T-helper 1 cell treated with Interleukin-12 subunit alpha and Interleukin-12 subunit beta and Interleukin-4 antibody, amounts not matched to agents 30 μg/mL and 1 μg/mL, for 36 hours (primary cell): ENCODE results near the gene C16orf89.

ENCODE experiments used
- H3K27ac Mint-ChIP-seq: one replicate; pipeline ENCODE4 v1.8.0; 2021; ENCODE audit warnings: mild to moderate bottlenecking, mixed read lengths
- H3K27me3 Mint-ChIP-seq: one replicate; pipeline ENCODE4 v1.8.0; 2021; ENCODE audit warnings: low read depth, mixed read lengths
- H3K36me3 Mint-ChIP-seq: one replicate; pipeline ENCODE4 v1.8.0; 2021; ENCODE audit warnings: low read depth, mixed read lengths
- H3K4me1 Mint-ChIP-seq: one replicate; pipeline ENCODE4 v1.8.0; 2021; ENCODE audit warnings: low read depth, mixed read lengths
- H3K4me3 Mint-ChIP-seq: one replicate; pipeline ENCODE4 v1.8.0; 2021; ENCODE audit warnings: mild to moderate bottlenecking, moderate library complexity, mixed read lengths
- H3K9me3 Mint-ChIP-seq: one replicate; pipeline ENCODE4 v1.8.0; 2021; ENCODE audit warnings: mixed read lengths

Gene C16orf89

DNA sequence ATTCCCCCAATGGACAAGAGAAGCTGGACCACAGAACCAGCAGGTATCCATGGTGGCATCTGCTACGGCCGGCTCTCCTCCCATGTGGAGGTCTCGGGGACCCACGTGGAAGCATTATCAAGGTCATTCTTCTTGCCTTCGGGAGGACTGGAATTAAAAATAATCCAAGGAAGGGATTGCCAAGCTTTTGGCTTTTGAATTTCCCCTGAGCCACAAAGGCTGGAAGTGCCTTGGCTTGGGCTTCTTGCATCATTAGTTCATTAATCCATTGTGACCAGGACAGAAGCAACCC is 48.1 kb downstream of the C16orf89 start:
- no peaks in the 10 kb centered on the region for H3K9me3 Mint-ChIP-seq
- H3K36me3 Mint-ChIP-seq: no peaks in the 10 kb centered on the region
- no peaks in the 10 kb centered on the region for H3K27me3 Mint-ChIP-seq
- no peaks in the 10 kb centered on the region for H3K4me1 Mint-ChIP-seq
- H3K4me3 Mint-ChIP-seq: no peak overlapping the region
- no peak overlapping the region for H3K27ac Mint-ChIP-seq

DNA sequence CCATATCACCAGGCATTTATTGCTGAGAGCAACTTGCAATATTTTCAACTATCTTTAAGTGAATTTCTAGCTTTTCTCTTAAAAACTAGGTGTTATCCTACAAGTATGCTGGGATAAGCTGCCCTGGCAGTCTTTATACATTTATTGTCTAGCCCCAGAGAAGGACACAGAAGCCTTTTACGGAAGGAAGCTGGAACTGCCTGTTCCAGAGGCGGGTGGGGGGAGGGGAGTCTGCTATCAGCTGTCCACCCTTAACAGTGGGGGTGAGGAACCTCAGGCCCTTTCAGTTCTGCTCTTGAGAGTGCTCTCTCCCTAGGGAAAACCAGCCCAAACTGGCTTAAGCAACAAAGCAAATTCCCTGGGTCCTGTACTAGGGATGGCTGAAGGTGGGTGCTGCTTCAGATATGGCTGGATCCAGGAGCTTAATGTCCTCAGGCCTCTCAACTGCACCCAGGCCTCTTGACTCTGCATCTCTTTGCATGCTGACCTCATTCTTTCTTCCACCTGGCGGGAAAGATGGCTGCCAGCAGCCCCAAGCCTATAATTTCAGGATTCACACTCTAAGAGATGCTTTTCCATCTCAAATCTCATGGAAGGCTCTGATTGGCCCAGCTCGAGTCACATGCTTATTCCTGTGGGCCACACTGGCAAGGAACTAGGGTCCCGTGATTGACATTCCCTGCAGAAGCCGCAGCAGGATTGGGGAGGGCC is 48.6 kb downstream of the C16orf89 start:
- no peak overlapping the region for H3K27ac Mint-ChIP-seq
- H3K4me3 Mint-ChIP-seq: no peak overlapping the region
- no peaks in the 10 kb centered on the region for H3K36me3 Mint-ChIP-seq
- H3K9me3 Mint-ChIP-seq: no peaks in the 10 kb centered on the region
- no peaks in the 10 kb centered on the region for H3K27me3 Mint-ChIP-seq
- H3K4me1 Mint-ChIP-seq: no peaks in the 10 kb centered on the region

DNA sequence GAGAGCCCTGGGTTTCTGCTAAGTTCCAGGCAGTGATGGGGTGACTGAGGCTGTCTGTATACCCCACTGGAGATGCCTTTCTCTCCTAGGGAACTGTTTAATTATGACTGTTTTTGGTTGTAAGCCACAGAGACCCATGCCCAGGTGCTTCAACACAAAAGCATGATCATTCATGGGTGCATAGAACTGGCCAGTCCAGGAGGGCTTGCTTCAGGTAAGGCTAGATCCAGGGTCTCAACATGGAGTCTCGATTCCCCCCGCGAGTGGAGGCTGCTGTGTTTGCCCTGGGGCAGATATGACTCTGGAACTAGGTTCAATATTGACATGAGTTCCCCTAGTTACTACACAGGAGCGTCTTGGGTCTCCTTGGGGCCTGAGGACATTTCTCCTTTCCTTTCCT is 49.9 kb downstream of the C16orf89 start:
- H3K4me1 Mint-ChIP-seq: no peaks in the 10 kb centered on the region
- no peaks in the 10 kb centered on the region for H3K27me3 Mint-ChIP-seq
- H3K36me3 Mint-ChIP-seq: no peaks in the 10 kb centered on the region
- no peak overlapping the region for H3K4me3 Mint-ChIP-seq
- H3K27ac Mint-ChIP-seq: no peak overlapping the region
- no peaks in the 10 kb centered on the region for H3K9me3 Mint-ChIP-seq

DNA sequence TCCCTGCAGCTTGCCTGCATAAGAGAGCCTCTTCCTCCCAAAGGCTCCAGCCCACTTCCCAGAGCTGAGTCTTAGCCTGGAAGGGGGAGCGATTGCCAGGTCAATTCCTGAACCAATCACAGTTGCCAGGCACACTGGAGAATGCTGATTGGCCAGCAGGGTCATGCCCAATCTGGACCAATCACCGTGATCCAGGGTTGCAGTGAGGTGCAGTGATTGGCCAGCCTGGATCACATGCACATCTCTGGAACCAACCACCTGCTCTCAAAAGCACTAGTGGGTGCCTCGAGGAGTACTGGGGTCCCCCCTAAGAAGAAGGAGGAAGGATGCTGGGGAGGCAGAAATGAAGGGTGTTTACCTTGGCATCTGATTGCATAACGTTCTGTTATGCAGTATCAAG is 50.4 kb downstream of the C16orf89 start:
- Mint-ChIP-seq H3K27me3 (no peaks in the 10 kb centered on the region), H3K36me3 (no peaks in the 10 kb centered on the region)

DNA sequence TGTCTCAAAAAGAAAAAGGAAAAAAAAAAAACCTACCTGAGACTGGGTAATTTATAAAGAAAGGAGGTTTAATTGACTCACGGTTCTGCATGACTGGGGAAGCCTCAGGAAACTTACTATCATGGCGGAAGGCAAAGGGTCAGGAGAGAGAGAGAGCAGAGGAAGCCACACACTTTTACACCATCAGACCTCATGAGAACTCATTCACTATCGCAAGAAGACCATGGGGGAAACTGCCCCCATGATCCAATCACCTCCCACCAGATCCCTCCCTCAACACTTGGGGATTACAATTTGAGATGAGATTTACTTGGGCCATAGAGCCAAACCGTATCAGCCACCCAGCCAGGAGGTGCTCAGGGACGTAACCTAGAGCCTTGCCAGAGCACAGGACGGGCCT is 52.9 kb downstream of the C16orf89 start:
- no peaks in the 10 kb centered on the region for H3K4me1 Mint-ChIP-seq
- no peaks in the 10 kb centered on the region for H3K9me3 Mint-ChIP-seq
- no peaks in the 10 kb centered on the region for H3K27me3 Mint-ChIP-seq
- no peak overlapping the region for H3K4me3 Mint-ChIP-seq
- H3K36me3 Mint-ChIP-seq: no peaks in the 10 kb centered on the region
- H3K27ac Mint-ChIP-seq: no peak overlapping the region

More for the DNA sequence above, 50.4 kb downstream of the C16orf89 start:
- Mint-ChIP-seq H3K4me1 (no peaks in the 10 kb centered on the region), H3K4me3 (no peak overlapping the region), H3K27ac (no peak overlapping the region), H3K9me3 (no peaks in the 10 kb centered on the region)

DNA sequence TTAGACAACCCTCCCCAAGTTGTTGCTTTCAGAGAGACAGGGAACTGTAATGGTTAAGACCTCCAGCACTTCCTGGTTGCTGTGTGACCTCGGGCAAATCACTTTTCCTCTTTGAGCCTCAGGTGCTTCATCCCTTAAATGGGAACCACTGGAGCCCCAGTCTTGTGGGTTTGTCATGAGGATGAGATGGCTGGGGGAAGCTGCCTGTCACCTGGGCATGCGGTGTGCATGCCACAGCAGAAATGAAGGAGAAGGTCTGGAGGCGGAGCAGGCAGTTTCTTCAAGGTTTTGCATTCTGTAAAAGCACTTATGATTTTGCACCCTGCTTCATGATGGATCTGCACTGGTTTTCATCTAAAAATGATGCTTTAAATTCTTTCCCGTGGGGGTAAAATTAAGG is 54.1 kb downstream of the C16orf89 start:
- Mint-ChIP-seq H3K27me3 (no peaks in the 10 kb centered on the region), H3K9me3 (no peaks in the 10 kb centered on the region), H3K4me3 (no peak overlapping the region), H3K27ac (no peak overlapping the region), H3K36me3 (no peaks in the 10 kb centered on the region), H3K4me1 (no peaks in the 10 kb centered on the region)

DNA sequence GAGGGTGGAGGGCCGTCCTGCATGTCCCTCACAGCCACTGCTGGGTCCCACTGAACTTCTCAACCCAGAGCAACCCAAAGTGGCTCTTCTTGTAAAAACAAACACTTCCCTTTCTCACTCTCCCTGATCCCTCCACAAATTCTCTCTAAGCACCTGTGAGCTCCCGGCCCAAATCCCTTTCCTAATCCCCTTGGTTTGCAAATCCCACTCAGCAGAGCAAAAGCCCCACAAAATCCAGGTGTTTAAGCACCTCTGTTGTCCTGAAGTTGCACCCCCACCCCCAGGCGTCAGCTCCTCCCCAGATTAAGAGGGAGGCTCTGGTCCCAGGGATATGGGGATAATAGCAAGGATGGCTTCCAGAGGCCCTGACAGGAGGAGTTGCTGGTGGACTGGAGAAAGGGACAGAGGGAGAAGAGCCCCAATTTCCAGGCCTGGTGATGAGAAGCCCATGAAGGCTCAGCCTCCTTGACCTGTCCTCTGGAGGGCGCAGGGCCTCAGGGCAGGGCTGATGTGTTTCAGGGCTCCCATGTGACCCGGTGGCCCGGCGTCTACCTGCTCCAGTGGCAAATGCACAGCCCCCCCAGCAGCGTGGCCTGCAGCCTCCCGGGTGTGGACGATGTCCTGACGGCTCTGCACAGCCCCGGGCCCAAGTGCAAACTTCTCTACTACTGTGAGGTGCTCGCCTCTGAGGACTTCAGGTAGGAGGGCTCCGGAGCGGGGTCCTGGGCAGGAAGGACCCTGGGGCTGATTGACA is 55.0 kb downstream of the C16orf89 start:
- H3K4me3 Mint-ChIP-seq: no peak overlapping the region
- H3K4me1 Mint-ChIP-seq: no peaks in the 10 kb centered on the region

DNA sequence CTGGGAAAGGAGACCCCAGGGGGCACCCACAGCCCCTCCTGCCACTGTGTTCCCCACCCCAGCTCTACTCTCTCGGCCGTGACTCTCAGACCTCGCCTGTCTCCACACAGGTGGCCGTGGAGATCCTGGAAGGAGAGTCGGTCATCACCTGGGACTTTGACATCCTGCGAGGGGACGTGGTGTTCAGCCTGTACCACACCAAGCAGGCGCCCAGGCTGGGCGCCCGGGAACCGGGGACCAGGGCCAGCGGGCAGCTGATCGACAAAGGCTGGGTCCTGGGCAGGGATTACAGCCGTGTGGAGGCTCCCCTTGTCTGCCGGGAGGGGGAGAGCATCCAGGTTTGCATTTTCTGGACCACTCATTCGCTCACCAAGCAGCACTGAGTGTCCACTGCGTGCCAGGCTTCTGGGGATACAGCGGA is 57.4 kb downstream of the C16orf89 start:
- Mint-ChIP-seq H3K9me3 (no peaks in the 10 kb centered on the region), H3K27ac (no peak overlapping the region), H3K4me3 (no peak overlapping the region), H3K27me3 (no peaks in the 10 kb centered on the region), H3K36me3 (no peaks in the 10 kb centered on the region), H3K4me1 (no peaks in the 10 kb centered on the region)

More for the DNA sequence above, 55.0 kb downstream of the C16orf89 start:
- no peaks in the 10 kb centered on the region for H3K9me3 Mint-ChIP-seq
- no peaks in the 10 kb centered on the region for H3K27me3 Mint-ChIP-seq
- no peaks in the 10 kb centered on the region for H3K36me3 Mint-ChIP-seq
- no peak overlapping the region for H3K27ac Mint-ChIP-seq

DNA sequence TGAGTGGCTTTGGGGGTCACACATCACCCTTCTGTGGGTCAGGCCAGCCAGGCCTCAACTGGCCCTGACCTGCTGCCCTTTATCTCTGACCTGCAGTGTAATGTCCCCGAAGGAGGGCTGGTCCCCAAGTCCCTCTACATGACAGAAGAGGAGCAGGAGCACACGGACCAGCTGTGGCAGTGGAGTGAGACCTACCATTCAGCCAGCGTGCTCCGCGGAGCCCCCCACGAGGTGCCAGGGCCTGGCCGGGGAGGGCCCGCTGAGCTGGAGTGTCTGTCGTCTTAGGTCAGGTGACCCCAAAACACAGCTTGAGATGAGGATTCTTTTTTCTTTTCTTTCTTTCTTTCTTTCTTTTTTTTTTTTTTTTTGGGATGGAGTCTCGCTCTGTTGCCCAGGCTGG is 58.5 kb downstream of the C16orf89 start:
- Mint-ChIP-seq H3K27me3 (no peaks in the 10 kb centered on the region), H3K4me3 (no peak overlapping the region), H3K4me1 (no peaks in the 10 kb centered on the region), H3K9me3 (no peaks in the 10 kb centered on the region), H3K27ac (no peak overlapping the region), H3K36me3 (no peaks in the 10 kb centered on the region)

DNA sequence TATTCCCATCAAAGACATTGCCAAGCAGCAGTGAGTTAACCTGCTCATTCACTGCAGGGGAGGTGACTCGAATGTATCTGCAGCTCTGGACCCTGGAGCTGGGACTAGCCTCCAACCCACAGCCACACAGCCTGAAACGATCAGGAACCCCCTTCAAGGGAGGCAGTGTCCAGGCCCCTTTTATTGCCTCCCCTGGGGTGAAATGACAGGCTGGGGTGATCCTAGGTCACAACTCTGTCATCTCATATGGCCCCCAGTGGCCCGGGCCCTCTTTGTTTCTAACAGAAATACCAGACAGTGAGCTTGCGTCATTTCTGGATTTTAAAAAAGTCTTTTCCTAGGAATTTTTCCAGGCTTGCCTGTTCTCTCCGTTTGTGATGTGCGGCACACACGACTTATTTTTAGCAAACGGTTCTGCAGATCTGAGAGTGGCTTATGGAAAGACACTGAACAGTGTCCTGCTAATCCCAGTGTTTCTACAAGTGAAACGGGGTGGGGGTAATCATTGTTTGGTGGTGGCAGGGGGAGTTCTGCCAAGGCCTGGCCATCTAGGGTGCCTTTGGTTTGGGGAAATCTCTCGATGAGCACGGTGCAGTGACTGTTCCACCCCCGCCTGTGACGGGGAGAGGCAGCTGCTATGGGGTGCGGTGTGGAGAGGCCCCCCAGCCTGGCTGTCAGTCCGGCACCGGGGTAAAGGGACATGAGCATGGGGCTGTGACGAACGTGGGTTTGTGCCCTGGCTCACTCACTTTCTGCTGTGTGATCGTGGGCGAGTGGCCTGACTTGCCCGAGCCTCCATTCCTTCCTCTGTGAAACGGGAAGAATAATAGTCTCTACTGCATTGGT is 59.2 kb downstream of the C16orf89 start:
- no peak overlapping the region for H3K27ac Mint-ChIP-seq
- no peaks in the 10 kb centered on the region for H3K9me3 Mint-ChIP-seq
- no peak overlapping the region for H3K4me3 Mint-ChIP-seq

DNA sequence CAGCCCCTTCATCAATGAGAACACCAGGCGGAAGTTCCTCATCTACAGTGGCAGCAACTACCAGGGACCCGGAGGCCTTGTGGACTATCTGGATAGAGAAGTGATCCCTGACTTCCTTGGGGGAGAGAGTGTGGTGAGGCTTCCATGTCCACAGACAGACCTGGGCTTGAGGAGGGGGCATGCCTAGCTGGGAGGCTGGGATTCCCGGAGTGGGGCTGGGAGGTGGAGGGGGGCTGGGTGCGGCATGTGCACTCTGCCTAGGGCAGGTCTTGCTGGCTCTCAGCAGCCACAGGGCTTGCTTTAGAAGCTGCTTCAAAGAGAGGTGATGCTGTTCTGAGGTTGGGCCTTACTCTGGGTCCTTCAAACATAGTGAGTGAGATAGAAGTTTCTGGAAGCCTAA is 59.8 kb downstream of the C16orf89 start:
- Mint-ChIP-seq H3K4me3 (no peak overlapping the region), H3K36me3 (no peaks in the 10 kb centered on the region), H3K27ac (no peak overlapping the region), H3K4me1 (no peaks in the 10 kb centered on the region), H3K27me3 (no peaks in the 10 kb centered on the region), H3K9me3 (no peaks in the 10 kb centered on the region)

More for the DNA sequence above, 59.2 kb downstream of the C16orf89 start:
- Mint-ChIP-seq H3K36me3 (no peaks in the 10 kb centered on the region), H3K4me1 (no peaks in the 10 kb centered on the region), H3K27me3 (no peaks in the 10 kb centered on the region)

DNA sequence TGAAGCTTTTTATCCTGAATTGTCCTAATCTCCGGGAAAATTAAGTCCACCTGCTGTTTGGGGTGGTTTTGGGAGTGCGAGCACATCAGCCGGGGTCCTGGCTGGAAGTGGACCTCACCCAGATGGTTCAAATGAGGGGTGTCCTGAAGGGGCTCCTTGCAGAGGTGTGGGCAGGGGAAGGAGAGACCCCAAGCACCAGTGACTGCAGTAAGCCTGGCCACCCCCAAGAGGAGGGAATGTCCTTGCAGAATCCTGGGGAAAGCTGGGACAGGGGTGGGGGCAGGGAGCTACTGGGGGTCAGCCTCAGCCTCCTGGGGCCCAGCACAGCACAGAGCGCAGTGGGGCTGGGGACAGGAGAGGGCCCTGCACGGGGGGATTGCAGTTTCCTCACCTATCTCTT is 61.4 kb downstream of the C16orf89 start:
- Mint-ChIP-seq H3K27ac (no peak overlapping the region), H3K9me3 (no peaks in the 10 kb centered on the region), H3K27me3 (no peaks in the 10 kb centered on the region), H3K36me3 (no peaks in the 10 kb centered on the region), H3K4me3 (no peak overlapping the region), H3K4me1 (no peaks in the 10 kb centered on the region)

DNA sequence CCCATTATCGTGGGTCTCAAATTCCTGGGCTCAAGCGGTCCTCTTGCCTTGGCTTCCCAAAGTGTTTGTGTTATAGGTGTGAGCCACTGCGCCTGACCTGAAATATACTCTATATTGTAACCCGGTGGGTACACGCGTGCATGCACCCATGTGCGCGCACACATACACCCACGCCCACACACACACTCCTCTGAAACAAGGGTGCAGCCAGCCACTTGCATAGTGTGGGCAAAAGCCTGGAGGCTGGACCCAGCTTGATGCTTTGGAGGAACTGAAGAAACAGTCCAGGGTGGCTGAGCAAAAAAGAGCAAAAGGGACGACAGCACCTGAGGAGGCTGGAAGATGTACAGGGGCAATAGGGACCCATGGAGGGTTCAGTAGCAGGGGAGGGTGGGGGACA is 61.9 kb downstream of the C16orf89 start:
- Mint-ChIP-seq H3K27ac (no peak overlapping the region), H3K9me3 (no peaks in the 10 kb centered on the region)

DNA sequence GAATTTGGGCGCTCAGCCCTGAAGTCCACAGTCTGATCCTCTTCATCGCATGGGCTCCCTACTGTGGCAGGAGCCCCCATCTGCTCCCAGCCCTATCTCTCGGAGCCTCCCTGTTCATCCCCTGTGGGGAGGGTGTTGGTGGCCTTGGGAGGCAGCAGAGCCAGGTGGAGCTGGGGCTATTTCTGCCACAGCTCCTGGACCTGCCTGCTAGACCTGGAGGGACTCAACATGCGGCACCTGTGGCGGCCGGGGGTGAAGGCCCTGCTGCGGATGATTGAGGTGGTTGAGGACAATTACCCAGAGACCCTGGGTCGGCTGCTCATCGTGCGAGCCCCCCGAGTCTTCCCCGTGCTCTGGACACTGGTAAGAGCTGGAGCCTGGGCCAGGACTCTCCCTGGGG is 62.5 kb downstream of the C16orf89 start:
- no peaks in the 10 kb centered on the region for H3K36me3 Mint-ChIP-seq
- H3K4me3 Mint-ChIP-seq: no peak overlapping the region
- no peaks in the 10 kb centered on the region for H3K9me3 Mint-ChIP-seq
- H3K27me3 Mint-ChIP-seq: no peaks in the 10 kb centered on the region
- no peaks in the 10 kb centered on the region for H3K4me1 Mint-ChIP-seq
- H3K27ac Mint-ChIP-seq: no peak overlapping the region

More for the DNA sequence above, 61.9 kb downstream of the C16orf89 start:
- no peaks in the 10 kb centered on the region for H3K4me1 Mint-ChIP-seq
- H3K27me3 Mint-ChIP-seq: no peaks in the 10 kb centered on the region
- no peak overlapping the region for H3K4me3 Mint-ChIP-seq
- no peaks in the 10 kb centered on the region for H3K36me3 Mint-ChIP-seq

DNA sequence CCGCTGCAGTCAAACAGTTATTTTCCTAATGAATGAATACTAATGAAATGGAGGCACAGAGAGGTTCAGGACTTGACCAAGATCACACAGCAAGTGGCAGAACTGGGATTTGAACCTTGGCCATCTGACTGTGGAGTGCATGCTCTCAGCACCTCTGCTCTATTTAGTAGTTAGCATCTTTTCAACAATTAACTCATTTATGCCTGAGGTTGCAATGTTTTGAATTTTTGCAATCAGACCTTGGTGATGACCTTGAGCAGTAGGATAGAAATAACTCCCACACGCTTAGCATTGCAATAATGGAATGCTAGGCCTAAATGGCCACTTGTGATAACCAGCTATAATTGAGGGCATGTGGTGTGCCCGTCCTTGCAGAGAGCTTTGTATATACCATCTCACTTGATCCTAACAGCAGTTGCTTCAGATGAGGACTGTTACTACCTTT is 63.0 kb downstream of the C16orf89 start:
- H3K4me1 Mint-ChIP-seq: no peaks in the 10 kb centered on the region
- H3K4me3 Mint-ChIP-seq: no peak overlapping the region
- no peaks in the 10 kb centered on the region for H3K27me3 Mint-ChIP-seq
- no peaks in the 10 kb centered on the region for H3K9me3 Mint-ChIP-seq
- no peaks in the 10 kb centered on the region for H3K36me3 Mint-ChIP-seq
- H3K27ac Mint-ChIP-seq: no peak overlapping the region
